Frontal cortex (tissue), 4 donors: ENCODE data around the gene SMG6. TPM values are rescaled to one million over a fixed set of nuclear protein-coding genes. Genes with fewer than 3 reads are reported as not detected.

Experiments used
- DNase-seq, 2 donors: peaks; one replicate each; pipeline ENCODE4 v3.0.0; 2012; ENCODE audit warnings: low spot score in 2 of 2
- FAIRE-seq: peaks from 2 replicates; lab custom pipeline; 2012; peaks lifted over from hg19 to GRCh38; lab: Jason Lieb, UNC
- total RNA-seq: library from RNA; depleted of rRNA; stranded (reverse); fragments of >200 nt; gene quantifications from one replicate; pipeline ENCODE4 v1.2.3, GENCODE V29; 2014
- donor health status: control.
- donor health status: control.
- donor health status: control.

Gene SMG6
- total RNA-seq, 1 donor from 2014 or later, result 17.5 TPM

DNA sequence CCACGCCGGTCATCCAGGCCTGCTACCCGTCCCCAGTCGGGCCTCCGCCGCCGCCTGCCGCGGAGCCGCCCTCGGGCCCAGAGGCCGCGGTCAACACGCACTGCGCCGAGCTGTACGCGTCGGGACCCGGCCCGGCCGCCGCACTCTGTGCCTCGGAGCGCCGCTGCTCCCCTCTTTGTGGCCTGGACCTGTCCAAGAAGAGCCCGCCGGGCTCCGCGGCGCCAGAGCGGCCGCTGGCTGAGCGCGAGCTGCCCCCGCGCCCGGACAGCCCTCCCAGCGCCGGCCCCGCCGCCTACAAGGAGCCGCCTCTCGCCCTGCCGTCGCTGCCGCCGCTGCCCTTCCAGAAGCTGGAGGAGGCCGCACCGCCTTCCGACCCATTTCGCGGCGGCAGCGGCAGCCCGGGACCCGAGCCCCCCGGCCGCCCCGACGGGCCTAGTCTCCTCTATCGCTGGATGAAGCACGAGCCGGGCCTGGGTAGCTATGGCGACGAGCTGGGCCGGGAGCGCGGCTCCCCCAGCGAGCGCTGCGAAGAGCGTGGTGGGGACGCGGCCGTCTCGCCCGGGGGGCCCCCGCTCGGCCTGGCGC lies 246.3 kb downstream of the SMG6 start:
- DNase-seq, result no peak
- no peak for FAIRE-seq

- peak in 1 of 2 donors; percentile 58 for DNase-seq
Observed at GRCh38 chr17:2056206-2057174, 247.1 kb downstream of the SMG6 start.

DNA sequence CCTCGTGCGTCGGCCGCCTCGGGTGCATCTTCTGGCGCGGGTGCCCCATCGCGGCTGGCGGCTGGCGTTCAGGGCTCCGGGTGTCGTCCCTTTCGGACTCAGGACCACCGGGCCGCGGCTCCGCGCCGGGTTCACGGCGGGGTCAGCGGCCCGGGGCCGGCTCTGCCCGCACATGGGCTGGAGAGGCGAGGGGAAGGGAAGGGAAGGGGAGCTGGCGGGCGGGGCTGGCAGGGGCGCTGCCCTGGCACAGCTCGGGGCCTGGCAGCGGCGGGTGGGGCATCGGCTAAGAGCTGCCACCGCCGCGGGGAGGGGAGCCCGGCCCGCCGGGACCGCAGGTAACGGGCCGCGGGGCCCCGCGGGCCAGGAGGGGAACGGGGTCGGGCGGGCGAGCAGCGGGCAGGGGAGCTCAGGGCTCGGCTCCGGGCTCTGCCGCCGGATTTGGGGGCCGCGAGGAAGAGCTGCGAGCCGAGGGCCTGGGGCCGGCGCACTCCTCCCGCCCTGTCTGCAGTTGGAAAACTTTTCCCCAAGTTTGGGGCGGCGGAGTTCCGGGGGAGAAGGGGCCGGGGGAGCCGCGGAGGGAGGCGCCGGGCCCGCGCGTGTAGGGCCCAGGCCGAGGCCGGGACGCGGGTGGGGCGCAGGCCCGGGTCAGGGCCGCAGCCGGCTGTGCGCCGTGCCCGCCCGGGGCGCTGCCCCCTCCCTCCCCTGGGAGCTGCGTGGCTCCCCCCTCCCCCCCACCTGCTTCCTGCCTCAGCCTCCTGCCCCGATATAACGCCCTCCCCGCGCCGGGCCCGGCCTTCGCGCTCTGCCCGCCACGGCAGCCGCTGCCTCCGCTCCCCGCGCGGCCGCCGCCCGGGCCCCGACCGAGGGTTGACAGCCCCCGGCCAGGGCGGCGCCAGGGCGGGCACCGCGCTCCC lies 248.0 kb downstream of the SMG6 start:
- peak in 1 of 2 donors; percentile 60 for DNase-seq
- no peak for FAIRE-seq

More at GRCh38 chr17:2056206-2057174, 247.1 kb downstream of the SMG6 start:
- FAIRE-seq, result no peak

- DNase-seq (peak; percentile 89 to 91), FAIRE-seq (no peak)
Observed at GRCh38 chr17:2054512-2055291, 248.9 kb downstream of the SMG6 start, which contains the start of gene HIC1. Gene HIC1 (plus strand): TSS chr17:2055103. CDS start chr17:2056691, 1,588 bp downstream.

- no peak for DNase-seq
- no peak for FAIRE-seq
Observed at GRCh38 chr17:2054262-2054511, 249.4 kb downstream of the SMG6 start.

DNA sequence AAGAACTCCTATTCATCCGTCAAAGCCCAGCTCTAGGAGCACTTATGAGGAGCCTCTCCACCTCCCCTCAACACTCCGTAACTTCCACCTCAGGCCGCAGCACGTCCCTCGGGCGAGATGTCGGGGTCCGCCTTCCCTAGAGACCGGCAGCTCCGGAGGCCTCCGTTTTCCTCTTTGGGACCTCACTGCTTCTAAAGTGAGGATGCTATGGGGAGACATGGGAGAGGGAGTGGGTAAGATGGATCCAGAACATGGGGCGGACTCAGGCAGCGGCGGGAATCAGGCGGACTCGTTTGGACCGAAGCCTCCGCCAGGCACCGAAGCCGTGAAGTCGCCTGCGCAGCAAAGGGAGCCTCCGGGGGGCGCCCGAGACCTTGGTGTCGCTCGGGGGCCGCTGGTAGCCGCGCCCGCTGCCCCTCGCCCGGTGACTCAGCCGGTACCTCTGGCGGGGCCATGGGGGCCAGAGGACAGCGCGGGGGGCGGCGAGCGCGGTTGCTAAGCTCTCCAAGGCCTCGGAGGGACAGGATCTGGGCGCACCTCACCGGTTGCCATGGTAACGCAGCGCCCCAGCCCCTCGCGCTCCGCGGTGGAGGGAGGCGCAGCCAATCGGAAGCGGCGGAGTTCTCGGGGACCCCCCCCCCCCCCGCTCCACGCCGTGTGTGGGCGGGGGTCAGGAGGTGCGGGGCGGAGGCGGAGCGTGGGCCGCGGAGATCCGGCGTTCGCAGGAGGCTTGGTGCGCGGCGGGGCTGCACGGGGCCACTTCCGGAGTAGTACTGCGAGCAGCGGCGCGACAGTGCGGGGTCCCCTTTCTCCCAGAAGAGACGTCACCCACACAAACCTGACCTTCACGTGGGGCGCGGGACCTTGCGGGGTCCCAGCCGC lies 250.0 kb downstream of the SMG6 start:
- DNase-seq, result peak; percentile 75 to 82
- no peak for FAIRE-seq

DNA sequence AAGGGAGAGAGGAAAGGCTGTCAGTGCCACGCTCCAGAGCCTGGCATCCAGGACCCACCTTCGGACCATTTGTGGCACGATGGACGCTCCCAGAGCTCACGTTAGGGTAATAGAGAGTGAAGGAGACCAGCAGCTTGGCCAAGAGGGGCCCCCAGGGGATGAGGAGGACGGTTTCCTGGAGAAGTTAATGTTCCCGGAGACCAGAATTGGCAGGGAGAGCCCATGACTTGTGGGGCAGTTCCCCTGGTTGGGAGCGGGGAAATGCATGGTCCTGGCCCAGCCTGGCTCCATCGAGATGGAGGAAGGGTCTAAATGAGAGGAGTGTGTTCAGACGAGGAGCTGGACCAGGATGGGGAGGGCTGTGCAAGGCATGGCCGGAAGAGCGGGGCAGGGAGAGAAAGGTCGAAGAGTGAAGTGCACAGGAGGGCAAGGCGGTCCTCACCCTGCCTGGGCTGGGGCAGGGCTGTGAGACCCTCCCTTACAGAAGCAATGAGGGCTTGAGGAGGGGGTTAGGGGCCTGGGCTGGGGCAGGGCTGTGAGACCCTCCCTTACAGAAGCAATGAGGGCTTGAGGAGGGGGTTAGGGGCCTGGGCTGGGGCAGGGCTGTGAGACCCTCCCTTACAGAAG lies 251.5 kb downstream of the SMG6 start:
- FAIRE-seq (no peak), DNase-seq (no peak)

GRCh38 chr17:2051061-2051932 lies 252.3 kb downstream of the SMG6 start:
- DNase-seq (no peak), FAIRE-seq (no peak)

DNA sequence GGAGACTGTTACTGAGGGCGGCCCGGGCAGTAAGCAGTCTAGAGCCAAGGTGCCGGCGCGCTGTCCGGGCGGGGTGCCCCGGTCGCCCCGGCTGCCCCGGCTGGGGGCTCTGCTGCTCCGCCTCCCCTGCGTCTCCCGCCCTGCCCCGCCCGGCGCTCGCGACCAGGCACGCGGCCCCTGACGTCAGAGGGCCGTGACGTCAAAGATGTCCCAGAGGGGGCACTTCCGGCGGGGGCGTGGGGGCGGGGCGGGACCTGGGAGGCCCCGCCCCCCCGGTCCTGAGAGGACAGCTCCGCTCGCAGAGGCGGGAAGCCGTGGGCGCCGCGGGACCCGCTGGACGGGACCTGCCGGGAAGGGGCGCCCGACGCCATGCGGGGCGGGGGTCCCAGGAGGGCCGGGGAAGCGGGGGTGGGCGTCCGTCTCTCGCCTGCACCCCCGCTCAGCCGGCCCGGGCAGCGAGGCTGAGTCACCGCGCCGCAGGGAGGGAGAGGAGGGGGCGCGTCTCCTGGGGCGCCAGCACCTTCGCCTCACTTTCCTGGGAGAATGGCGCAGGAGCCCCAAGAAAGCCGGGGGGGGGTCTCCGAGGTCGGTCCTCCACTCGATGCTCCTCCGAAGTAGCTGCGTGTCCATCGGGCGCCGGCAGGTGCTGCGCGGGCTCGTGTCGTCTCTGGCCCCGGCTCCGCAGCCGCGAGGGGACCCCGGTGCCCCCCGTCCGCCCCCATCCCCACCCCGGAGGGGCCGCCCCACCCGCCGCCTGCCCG lies 253.1 kb downstream of the SMG6 start:
- DNase-seq (peak; percentile 86 to 89), FAIRE-seq (no peak)

GRCh38 chr17:2049333-2050299 lies 254.0 kb downstream of the SMG6 start:
- peak; percentile 92 to 94 for DNase-seq
- no peak for FAIRE-seq

DNA sequence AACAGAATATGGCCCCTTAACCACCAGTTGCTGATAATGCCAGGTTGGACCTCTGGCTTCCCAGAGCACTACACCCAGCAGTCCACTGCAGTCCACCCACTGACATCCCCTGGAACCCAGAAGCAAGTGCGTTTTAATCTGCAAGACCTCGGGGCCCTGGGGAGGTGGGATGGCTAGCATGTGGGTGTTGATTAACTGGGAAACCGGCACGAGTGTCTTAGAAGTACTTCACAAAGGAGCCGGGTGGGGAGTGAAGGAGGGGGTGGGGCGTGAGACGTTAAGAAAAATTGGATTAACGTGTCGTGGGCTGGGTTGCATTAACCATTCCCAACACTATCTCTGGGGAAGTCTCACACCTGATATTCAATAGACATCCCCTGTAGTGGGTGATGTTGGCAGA lies 254.8 kb downstream of the SMG6 start:
- no peak for DNase-seq
- no peak for FAIRE-seq

- DNase-seq (no peak), FAIRE-seq (no peak)
Observed at GRCh38 chr17:2047590-2047989, 256.0 kb downstream of the SMG6 start.

GRCh38 chr17:2044263-2044894 lies 259.2 kb downstream of the SMG6 start:
- DNase-seq, result no peak
- FAIRE-seq, result no peak

GRCh38 chr17:2043785-2044184 lies 259.8 kb downstream of the SMG6 start:
- FAIRE-seq, result no peak
- no peak for DNase-seq

- FAIRE-seq (no peak), DNase-seq (no peak)
Observed at GRCh38 chr17:2042933-2043332, 260.7 kb downstream of the SMG6 start.
